C4-2B (cell line): Measurements from ENCODE around the gene PRUNE2.

ENCODE experiments used
- CTCF ChIP-seq: fragments of 450-650 bp; conservative IDR thresholded peaks from 2 replicates; pipeline ENCODE4 v1.5.1; 2017; ENCODE audit warnings: mild to moderate bottlenecking
- ZFX ChIP-seq: fragments of 450-650 bp; IDR thresholded peaks from 2 replicates; pipeline ENCODE4 v1.6.1; 2017

GRCh38 chr9:76717613-76718012 lies 188.3 kb downstream of the PRUNE2 start:
- TF ChIP-seq CTCF (no peak), ZFX (no peak)
